K562 (cell line): ENCODE data around the gene CDYL2.

Experiments used
- ATF3 ChIP-seq, 2 experiments: fragments of 450-650 bp in 1 of 2; sonication (generic) in 1 of 2; formaldehyde crosslinking in 1 of 2; IDR thresholded peaks in 1 of 2; conservative IDR thresholded peaks in 1 of 2; 2 replicates each; pipeline versions ENCODE4 v1.6.1 to v1.8.1; 2016 to 2023; ENCODE audit warnings: mild to moderate bottlenecking in 2 of 2, moderate library complexity in 2 of 2, inconsistent platforms in 1 of 2, missing genetic modification reagents in 1 of 2
- BHLHE40 ChIP-seq: IDR thresholded peaks from 2 replicates; pipeline ENCODE4 v1.6.1; 2011; ENCODE audit warnings: low read length, improper control_type of control experiment
- EZH2 ChIP-seq: IDR thresholded peaks from 2 replicates; pipeline ENCODE4 v1.6.1; 2012; ENCODE audit warnings: low read depth, mild to moderate bottlenecking, inconsistent platforms, low read length, borderline replicate concordance
- FOXP4 ChIP-seq: sonication (generic); formaldehyde crosslinking; IDR thresholded peaks from 2 replicates; pipeline ENCODE4 v1.8.0; 2022; ENCODE audit warnings: mild to moderate bottlenecking, missing genetic modification reagents, borderline replicate concordance
- GABPA ChIP-seq: fragments of 200-800 bp; sonication (Bioruptor generic); conservative IDR thresholded peaks from 2 replicates; pipeline ENCODE4 v1.6.1; 2016; ENCODE audit warnings: low read depth, missing genetic modification characterization, missing compliant biosample characterization
- JUND ChIP-seq, 2 experiments: IDR thresholded peaks; 2 replicates in 1 of 2; 3 replicates in 1 of 2; pipeline ENCODE4 v1.6.1; 2011; ENCODE audit warnings: borderline replicate concordance in 2 of 2, low read depth in 2 of 2, low read length in 2 of 2, improper control_type of control experiment in 1 of 2, missing biosample characterization in 1 of 2, missing genetic modification characterization in 1 of 2, missing genetic modification reagents in 1 of 2
- RBM39 ChIP-seq: fragments of 200-400 bp; formaldehyde crosslinking; optimal IDR thresholded peaks from 2 replicates; pipeline ENCODE3; 2018; ENCODE audit warnings: low read depth, low read length
- REST ChIP-seq, 2 experiments: fragments of 450-650 bp; formaldehyde crosslinking in 1 of 2; IDR thresholded peaks; 2 replicates each; pipeline versions ENCODE4 v1.4.0 to v1.6.1; 2014 to 2020; ENCODE audit warnings: mild to moderate bottlenecking in 2 of 2, borderline replicate concordance in 1 of 2, low read depth in 1 of 2
- THRA ChIP-seq: fragments of 450-650 bp; IDR thresholded peaks from 2 replicates; pipeline ENCODE4 v1.6.1; 2017; ENCODE audit warnings: mild to moderate bottlenecking, moderate library complexity
- ZC3H11A ChIP-seq: IDR thresholded peaks from 2 replicates; pipeline ENCODE4 v1.6.1; 2012; ENCODE audit warnings: low read depth, low read length, improper control_type of control experiment
- TF ChIP-seq, protein P1 (sequence below): IDR thresholded peaks from 3 replicates; pipeline ENCODE4 v1.6.1; 2011; ENCODE audit warnings: borderline replicate concordance, mild to moderate bottlenecking; ENCODE audit not compliant: insufficient read length, insufficient read depth
- TF ChIP-seq, protein P2 (sequence below): fragments of 250-450 bp; sonication (Bioruptor Pico); IDR thresholded peaks from 2 replicates; pipeline ENCODE4 v1.5.1; 2021; ENCODE audit warnings: mild to moderate bottlenecking

- no peak for TF ChIP-seq JUND (IDR thresholded peaks at IDR 0.05; ENCODE audit: borderline replicate concordance, low read depth, low read length)
- no peak for TF ChIP-seq JUND (tag; IDR thresholded peaks at IDR 0.05; ENCODE audit: borderline replicate concordance, low read depth, low read length)
- TF ChIP-seq REST (IDR thresholded peaks at IDR 0.05; ENCODE audit: borderline replicate concordance): no peak
- no peak for TF ChIP-seq REST (CRISPR knock-in tag; IDR thresholded peaks at IDR 0.05; ENCODE audit: low read depth)
- no peak for TF ChIP-seq FOXP4 (CRISPR knock-in tag)
- TF ChIP-seq, protein P1, sequence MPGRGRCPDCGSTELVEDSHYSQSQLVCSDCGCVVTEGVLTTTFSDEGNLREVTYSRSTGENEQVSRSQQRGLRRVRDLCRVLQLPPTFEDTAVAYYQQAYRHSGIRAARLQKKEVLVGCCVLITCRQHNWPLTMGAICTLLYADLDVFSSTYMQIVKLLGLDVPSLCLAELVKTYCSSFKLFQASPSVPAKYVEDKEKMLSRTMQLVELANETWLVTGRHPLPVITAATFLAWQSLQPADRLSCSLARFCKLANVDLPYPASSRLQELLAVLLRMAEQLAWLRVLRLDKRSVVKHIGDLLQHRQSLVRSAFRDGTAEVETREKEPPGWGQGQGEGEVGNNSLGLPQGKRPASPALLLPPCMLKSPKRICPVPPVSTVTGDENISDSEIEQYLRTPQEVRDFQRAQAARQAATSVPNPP: no peak
- no peak for TF ChIP-seq RBM39
- TF ChIP-seq THRA: no peak
- TF ChIP-seq EZH2: no peak
- TF ChIP-seq GABPA: no peak
- TF ChIP-seq ATF3 (IDR thresholded peaks at IDR 0.05): no peak
- TF ChIP-seq ATF3 (CRISPR knock-in tag; conservative IDR thresholded peaks at IDR 0.05): no peak
- no peak for TF ChIP-seq ZC3H11A
- no peak for TF ChIP-seq BHLHE40
- TF ChIP-seq, protein P2, sequence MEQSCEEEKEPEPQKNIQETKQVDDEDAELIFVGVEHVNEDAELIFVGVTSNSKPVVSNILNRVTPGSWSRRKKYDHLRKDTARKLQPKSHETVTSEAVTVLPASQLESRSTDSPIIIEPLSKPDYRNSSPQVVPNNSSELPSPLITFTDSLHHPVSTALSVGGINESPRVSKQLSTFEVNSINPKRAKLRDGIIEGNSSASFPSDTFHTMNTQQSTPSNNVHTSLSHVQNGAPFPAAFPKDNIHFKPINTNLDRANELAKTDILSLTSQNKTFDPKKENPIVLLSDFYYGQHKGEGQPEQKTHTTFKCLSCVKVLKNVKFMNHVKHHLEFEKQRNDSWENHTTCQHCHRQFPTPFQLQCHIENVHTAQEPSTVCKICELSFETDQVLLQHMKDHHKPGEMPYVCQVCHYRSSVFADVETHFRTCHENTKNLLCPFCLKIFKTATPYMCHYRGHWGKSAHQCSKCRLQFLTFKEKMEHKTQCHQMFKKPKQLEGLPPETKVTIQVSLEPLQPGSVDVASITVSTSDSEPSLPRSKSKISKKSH: no peak
Observed at GRCh38 chr16:80692270-80692669, 112.1 kb downstream of the CDYL2 start.
